Measurements from ENCODE around the gene GSK3B.
"Not testable (repeated sequence)": the region's sequence is repeated elsewhere in the genome, so short reads cannot be mapped to it uniquely, and the experiment has no call there.

GSK3B gene

GRCh38 chr3:120052677-120053076, 41.6 kb downstream of the GSK3B start:
- no peak for TF ChIP-seq CTCF (IDR thresholded peaks at IDR 0.05; ENCODE audit: low read depth, low read length)
- no peak overlapping the region for H3K4me3 ChIP-seq (ENCODE audit: low read depth, low read length)
- H3K27me3 ChIP-seq, result no peaks in the 10 kb centered on the region
- H3K4me1 ChIP-seq, result peaks cover 18% of the 10 kb centered on the region
- H3K36me3 ChIP-seq, result peaks cover 2% of the 10 kb centered on the region; the same call in 1 of the 2 replicates
- DNase-seq, result no peak
- H3K9me3 ChIP-seq, result no peaks in the 10 kb centered on the region

- no peak for DNase-seq
Measured at GRCh38 chr3:120052225-120052624, 42.0 kb downstream of the GSK3B start.

GRCh38 chr3:120051570-120051969, 42.7 kb downstream of the GSK3B start:
- peaks cover 18% of the 10 kb centered on the region for H3K4me1 ChIP-seq
- not testable (repeated sequence) for H3K27me3 ChIP-seq; DNase-seq; H3K9me3 ChIP-seq; H3K36me3 ChIP-seq; H3K4me3 ChIP-seq (ENCODE audit: low read depth, low read length)

More at GRCh38 chr3:120052225-120052624, 42.0 kb downstream of the GSK3B start:
- no peak for TF ChIP-seq CTCF (IDR thresholded peaks at IDR 0.05; ENCODE audit: low read depth, low read length)
- Histone ChIP-seq H3K27me3 (no peaks in the 10 kb centered on the region), H3K9me3 (no peaks in the 10 kb centered on the region), H3K4me1 (peaks cover 18% of the 10 kb centered on the region), H3K4me3 (ENCODE audit: low read depth, low read length) (no peak overlapping the region), H3K36me3 (peaks cover 2% of the 10 kb centered on the region; the same call in 1 of the 2 replicates)

- H3K4me1 ChIP-seq, result peaks cover 18% of the 10 kb centered on the region
- TF ChIP-seq CTCF (IDR thresholded peaks at IDR 0.05; ENCODE audit: low read depth, low read length), result no peak
- DNase-seq, result no peak
- no peaks in the 10 kb centered on the region for H3K9me3 ChIP-seq
- no peaks in the 10 kb centered on the region for H3K27me3 ChIP-seq
- peaks cover 2% of the 10 kb centered on the region; the same call in 1 of the 2 replicates for H3K36me3 ChIP-seq
- no peak overlapping the region for H3K4me3 ChIP-seq (ENCODE audit: low read depth, low read length)
Measured at GRCh38 chr3:120049881-120050539, 44.2 kb downstream of the GSK3B start.

GRCh38 chr3:120049072-120049471, 45.2 kb downstream of the GSK3B start:
- Histone ChIP-seq H3K36me3 (peaks cover 2% of the 10 kb centered on the region; the same call in 1 of the 2 replicates), H3K4me1 (peaks cover 18% of the 10 kb centered on the region), H3K9me3 (no peaks in the 10 kb centered on the region), H3K27me3 (no peaks in the 10 kb centered on the region), H3K4me3 (ENCODE audit: low read depth, low read length) (no peak overlapping the region)
- no peak for DNase-seq
- TF ChIP-seq CTCF (IDR thresholded peaks at IDR 0.05; ENCODE audit: low read depth, low read length), result no peak

- TF ChIP-seq CTCF (IDR thresholded peaks at IDR 0.05; ENCODE audit: low read depth, low read length), result no peak
- Histone ChIP-seq H3K4me3 (ENCODE audit: low read depth, low read length) (no peak overlapping the region), H3K9me3 (no peaks in the 10 kb centered on the region), H3K27me3 (no peaks in the 10 kb centered on the region), H3K4me1 (peaks cover 18% of the 10 kb centered on the region), H3K36me3 (peaks cover under 1% of the 10 kb centered on the region; the same call in 1 of the 2 replicates)
- no peak for DNase-seq
Measured at GRCh38 chr3:120048355-120049041, 45.7 kb downstream of the GSK3B start.

All from BE2C (cell line).